Measurements from ENCODE around the gene CD151.

The CD151 gene

DNA sequence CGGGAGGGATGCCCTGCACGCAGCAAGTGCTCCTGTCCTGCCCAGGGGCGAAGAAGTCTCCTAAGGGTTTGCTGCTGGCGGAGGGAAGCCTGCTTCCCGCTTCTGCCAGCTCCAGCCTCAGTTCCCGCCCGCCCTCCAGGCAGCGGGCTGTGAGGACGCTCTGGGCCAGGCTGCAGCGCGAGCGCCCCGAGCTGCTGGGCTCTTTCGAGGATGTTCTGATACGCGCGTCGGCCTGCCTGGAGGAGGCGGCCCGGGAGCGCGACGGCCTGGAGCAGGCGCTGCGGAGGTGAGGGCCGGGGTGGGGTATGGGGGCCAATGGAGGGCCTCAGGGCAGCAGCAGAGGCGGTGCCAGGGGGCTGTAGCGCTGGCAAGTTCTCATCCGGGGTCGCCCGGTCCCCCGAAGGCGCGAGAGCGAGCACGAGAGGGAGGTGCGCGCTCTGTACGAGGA lies 2.9 kb upstream of the CD151 start:
- no peak for DNase-seq

DNA sequence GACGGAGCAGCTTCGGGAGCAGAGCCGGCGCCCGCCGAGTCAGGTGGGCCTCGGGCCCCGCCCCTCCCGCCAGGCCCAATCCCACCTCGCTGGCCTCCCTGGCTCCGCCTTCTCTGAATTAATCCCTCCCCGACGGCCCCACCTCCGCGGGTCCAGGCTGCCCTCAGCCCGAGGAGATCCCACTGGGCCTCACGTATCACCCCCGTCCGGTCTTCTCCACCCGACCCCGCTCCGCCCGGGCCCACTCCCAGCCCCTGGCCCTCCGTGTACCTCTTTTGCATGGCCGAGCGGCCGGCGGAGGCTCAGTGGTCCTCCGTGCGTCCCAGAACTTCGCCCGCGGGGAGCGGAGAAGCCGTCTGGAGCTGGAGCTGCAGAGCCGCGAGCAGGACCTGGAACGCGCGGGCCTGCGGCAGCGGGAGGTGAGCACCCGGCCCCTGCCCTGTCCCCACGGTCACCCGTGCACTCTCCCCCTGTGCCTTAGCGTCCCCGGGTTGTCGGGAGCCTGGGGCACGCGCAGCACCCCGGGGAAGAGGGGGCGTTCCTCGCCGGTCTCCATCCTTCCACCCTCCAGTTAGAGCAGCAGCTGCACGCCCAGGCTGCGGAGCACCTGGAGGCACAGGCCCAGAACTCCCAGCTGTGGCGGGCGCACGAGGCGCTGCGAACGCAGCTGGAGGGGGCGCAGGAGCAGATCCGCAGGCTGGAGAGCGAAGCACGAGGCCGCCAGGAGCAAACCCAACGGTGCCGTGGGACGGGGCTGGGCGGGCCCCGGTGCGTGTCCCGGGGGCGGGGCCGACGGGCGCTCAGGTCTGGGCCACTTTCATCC lies 2.2 kb upstream of the CD151 start:
- peak in 1 of 4 experiments; percentile 34 for DNase-seq

DNA sequence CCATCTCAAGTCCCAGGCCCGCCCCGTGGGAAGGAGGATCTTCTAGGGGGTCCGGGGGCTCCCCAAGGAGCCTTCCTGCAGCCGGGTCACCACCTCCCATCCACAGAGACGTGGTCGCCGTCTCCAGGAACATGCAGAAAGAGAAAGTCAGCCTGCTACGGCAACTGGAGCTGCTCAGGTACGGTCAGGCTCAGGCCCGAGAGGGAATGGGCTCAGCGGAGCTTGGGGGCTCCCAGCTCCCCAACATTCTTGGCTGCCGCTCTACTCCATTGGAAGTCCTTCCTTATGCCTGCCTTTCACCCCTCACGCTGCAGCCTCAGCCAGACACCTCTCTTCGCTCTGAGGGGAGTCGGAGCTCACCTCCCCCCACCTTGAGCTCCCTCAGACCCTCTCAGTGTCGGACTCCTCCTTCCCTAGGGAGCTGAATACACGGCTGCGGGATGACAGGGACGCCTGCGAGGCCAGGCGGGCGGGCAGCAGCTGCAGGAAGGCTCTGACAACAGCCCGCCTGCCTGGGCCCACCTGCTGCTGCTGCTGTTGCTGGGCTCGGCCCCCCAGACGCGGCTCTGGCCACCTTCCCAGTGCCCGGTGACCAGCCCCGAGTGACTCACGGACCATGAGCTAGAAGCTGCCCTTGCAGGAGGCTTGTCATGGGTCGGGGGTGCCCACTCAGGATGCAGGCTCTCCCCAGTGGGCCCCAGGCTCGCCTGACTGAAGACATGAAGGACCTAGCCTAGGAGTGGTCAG lies 1.5 kb upstream of the CD151 start:
- DNase-seq, result no peak

DNA sequence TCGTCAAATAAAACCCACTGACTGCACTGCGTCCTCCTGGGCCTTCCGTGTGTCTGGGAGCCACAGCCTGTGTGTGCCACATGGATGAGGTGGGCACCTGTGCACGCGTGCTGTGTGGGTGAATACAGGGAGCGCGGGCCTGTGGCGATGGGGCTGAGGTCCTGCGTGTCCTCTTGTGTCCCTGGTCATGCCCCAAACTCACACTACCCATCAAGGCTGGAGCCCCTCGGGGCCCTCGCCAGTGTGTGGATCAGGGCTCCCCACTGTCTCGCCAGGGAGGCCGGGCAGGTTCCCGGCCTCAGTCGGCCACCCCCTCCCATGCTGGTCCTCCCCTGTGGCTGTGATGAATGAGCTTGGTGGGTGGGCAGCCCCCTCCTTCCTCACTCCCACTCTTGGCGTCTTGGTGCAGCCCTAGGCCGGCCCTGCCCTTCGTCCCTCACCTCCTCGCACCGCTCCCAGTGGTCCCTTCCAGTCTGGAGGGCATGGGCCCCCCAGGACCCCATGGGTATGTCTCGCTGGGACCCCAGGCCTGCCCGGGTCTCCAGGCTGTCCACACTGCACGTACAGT lies 707 bp upstream of the CD151 start:
- DNase-seq, result no peak

DNA sequence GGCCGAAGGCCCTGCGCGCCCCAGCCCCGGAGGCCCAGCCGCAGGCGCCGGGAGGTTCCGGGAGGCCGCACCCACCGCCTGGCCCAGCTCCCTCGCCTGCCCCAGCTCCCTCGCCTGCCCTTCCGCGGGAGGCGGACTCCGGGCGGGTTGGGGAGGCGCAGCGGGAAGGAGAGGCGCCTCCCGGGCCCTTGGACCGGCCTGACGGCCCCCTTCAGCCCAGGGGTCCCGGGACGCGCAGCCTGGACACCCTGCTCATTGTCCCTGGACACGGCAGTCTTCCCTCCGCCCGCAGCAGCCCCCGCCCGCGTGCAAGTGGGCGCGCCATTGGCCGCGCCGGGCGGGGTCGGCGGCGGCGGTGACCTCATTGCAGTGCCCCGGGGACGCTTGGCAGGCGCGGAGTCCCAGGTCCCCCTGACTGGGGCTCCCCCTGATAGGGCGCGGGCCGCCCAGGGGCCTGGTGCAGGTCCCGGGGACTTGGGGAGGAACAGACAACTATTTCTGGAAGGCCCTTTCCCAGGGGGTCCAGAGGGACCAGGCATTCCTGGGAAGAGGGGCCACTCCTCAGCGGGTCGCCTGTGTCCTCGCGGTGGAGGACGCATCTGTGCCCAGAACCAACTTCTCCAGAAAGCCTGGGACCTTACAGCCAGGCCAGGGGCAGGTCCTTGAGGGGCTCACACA lies 501 bp downstream of the CD151 start:
- DNase-seq, result no peak

DNA sequence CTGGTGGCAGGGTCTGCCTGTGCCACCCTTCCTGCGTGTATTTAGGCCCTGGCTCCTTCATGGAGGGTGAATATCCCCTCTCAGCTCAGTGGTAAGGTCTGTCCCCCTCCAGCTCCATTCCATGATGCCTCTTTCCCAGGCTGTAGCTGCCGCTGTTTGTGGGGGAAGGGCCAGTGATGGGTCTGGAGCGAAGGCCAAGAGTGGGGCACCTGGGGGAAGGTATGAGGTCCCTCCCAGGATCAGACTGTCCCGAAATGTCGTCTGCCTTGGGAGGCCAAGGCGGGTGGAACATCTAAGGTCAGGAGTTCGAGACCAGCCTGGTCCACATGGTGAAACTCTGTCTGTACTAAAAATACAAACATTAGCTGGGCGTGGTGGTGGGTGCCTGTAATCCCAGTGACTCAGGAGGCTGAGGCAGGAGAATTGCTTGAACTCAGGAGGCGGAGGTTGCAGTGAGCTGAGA lies 1.1 kb downstream of the CD151 start:
- DNase-seq, result no peak

DNA sequence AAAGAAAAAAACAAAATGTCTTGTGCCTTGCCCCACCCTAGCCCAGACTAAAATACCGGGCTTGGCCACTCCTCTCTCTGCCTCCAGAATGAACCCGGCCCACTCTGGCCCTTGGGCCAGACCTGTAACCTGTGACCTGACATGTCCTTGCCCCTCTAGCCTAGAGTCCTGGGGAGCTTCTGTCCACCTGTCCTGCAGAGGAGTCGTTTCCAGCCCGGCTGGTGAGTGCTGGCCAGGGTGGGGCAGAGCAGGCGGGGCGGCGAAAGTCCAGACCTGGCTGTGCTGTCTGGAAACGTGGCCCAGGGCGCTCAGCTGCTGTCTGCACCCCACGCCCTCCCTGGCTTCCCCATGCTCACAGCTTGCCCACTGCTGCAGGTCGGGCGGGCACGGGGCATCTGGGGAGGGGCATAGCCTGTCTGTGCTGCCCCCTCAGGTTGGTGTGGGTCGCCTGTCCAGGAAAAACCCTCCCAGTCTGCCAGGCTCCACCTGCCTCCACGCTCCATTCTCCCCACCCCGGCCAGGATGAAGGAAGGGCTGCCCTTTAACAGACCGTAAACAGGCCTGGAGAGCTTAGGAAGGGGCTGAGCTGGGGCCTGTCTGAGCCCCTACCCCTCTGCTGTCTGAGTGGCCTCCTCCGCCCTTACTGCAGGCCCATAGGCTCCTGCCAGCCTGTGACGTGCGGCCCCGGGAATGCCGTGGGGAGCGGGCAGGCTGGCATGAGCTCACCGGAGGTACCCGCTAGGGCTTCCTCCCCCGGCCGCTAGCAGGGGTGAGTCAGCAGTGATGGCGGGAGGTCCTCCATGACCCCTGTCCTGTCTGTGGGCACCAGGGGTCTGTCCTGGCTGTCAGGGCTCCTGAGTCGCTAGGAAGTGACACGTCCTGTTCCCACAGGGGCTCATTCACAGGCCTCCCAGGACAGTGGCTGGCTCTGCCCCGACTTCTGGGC lies 1.9 kb downstream of the CD151 start:
- DNase-seq, result no peak

DNA sequence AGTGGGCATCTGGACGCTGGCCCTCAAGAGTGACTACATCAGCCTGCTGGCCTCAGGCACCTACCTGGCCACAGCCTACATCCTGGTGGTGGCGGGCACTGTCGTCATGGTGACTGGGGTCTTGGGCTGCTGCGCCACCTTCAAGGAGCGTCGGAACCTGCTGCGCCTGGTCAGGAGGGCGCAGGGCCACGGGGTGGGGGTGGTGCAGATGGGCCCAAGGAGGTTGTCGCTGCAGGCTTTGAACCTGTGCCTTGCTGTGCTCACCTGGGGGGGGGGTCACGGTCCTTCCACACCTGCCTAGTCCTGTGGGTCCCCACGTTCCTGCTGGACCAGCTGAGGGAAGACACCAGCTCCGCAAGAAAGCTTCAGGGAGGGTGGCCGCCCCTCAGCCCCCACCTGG lies 3.5 kb downstream of the CD151 start:
- no peak for DNase-seq

DNA sequence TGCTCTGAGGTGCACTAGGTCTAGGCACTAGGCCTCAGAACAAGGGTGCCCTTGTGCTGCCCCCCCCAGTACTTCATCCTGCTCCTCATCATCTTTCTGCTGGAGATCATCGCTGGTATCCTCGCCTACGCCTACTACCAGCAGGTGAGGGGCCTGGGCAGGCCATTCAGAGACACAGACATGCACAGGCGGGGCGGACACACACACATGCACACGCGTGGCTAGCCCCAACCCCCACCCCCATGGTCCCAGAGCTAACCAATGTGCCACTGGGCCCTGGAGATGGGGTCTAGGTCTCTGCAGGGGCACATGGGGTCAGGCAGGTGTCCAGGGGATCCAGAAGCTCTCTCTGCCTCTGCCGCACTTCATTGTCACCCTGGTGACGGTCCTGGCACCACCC lies 3.9 kb downstream of the CD151 start:
- DNase-seq, result no peak

DNA sequence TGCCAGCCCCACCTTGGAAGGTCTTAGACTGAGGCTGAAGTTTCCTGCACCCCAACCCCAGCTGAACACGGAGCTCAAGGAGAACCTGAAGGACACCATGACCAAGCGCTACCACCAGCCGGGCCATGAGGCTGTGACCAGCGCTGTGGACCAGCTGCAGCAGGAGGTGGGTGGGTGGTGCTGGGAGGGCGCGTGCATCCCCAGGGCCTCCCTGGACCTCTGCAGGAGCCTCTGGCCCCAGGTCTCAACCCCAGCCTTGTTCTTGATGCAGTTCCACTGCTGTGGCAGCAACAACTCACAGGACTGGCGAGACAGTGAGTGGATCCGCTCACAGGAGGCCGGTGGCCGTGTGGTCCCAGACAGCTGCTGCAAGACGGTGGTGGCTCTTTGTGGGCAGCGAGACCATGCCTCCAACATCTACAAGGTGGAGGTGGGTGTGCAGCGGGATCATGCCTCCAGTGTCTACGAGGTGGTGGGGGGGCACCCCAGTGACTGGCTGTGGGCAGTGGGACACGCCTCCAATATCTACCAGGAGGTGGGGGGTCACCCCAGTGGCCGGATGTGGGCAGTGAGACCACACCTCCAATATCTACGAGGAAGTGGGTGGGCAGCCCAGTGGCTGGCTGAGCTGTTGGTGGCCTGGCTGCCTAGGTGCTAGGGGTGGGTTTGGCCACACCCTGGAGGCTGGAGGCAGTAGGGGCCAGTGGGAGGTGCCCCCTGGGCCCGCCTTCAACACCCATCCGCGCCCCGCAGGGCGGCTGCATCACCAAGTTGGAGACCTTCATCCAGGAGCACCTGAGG lies 4.6 kb downstream of the CD151 start:
- no peak for DNase-seq

DNA sequence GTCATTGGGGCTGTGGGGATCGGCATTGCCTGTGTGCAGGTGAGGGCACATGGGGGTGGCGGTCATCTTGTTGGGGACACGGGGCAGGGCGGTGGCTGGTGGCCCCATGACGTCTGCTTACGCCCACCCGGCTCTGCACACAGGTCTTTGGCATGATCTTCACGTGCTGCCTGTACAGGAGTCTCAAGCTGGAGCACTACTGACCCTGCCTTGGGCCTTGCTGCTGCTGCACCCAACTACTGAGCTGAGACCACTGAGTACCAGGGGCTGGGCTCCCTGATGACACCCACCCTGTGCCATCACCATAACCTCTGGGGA lies 5.2 kb downstream of the CD151 start:
- DNase-seq, result no peak

DNA sequence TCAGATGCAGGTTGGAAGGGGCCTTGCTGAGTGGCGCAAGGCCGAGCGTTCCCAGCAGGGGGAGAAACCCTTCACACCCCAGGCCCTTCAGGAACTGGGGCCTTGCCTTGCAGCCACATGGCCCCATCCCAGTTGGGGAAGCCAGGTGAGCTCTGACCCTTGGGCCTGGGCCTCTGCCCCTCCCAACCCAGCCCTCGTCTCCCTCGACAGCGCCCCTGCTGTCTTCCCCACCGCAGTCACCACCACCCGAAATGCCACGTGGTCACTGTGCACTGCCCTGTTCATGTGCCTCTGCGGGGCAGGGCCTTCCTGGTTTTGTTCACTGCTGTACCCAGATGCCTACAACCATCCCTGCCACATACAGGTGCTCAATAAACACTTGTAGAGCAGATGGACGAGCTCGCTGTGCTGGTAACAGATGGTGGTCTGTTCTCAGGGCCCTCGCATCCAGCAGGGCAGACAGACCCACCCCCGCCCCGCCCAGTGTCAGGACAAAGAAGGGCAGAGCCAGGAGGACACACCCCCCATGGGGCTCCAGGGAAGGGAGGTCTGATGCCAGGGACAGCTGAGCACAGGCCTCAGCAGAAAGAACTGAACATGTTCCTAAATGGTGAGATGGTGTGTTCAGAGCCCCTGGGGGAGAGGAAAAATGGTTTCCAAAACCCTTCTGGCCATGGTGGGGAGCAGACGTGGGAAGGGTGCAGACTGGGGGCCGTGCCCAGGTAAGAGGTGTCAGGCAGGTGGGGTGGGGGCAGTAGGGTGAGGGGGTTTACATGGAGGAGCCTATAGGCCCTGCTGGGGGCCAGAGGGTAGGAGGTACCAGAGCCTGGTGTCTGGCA lies 5.9 kb downstream of the CD151 start:
- DNase-seq, result no peak

DNA sequence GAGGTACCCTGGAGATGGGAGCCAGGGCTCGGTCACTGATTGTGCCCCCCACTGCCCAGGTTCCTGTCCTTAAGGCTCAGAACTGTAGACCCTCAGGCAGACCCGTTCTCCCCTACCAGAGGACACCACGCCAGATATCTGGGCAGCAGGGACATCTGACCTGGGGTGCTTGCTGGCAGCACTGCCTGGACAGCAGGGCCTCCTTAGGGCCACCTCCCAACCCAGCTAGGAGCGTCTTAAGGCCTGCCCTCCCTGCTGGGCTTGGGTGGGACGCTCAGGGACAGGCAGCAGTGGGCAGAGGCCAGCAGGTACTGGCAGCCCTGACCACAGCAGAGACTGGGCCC lies 6.5 kb downstream of the CD151 start:
- DNase-seq, result no peak

DNA sequence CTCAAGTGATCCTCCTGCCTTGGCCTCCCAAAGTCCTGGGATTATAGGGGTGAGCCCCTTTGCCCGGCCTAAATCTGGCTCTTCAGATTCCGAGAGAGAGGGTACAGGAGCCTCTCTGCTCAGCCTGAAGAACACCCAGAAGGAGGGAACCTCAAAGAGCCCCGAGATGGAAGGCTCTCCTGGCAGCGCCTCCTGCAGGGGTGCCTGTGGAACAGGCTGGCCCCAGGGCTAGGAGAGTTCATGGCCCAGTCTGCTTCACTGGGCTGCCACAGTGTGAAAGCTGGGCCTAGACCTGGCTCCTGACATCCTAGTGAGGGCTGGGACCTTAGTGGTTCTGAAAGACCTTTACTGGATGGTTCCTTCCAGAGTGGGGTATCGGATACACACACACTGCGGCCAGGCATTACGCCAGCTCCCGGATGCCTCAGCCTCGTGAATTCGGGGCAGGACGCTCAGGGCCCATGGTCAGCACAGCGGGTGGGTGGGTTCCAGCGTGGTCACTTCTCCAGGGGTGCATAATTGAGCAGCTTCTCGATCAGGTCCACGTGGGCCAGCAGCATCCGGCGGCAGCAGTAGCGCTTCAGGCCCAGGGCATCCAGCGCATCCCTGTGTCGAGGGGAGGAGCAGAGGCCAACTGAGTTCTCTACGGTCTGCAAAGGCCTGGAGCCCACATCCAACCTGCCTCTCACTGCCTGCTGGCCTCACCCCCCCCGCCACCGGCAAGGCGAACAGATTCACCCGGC lies 7.3 kb downstream of the CD151 start:
- no peak for DNase-seq

DNA sequence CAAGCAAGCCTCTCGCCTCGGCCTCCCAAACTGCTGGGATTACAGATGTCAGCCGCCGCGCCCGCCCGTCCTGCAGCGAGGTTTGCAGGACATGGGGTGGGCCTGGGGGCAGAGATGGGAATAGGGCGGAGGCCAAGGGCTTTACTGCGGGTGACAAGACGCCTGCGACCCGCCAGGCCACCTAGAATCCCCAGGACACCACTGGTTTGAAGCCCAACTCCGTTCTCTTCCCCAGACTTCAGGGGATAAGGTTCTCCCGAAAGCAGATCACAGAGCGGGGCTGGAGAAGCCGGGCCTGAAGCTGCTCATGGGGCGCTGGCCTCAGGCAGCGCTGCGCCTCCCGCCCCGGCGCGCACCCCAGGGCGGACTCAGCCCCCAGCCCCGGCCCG lies 9.2 kb downstream of the CD151 start:
- DNase-seq, result no peak

DNA sequence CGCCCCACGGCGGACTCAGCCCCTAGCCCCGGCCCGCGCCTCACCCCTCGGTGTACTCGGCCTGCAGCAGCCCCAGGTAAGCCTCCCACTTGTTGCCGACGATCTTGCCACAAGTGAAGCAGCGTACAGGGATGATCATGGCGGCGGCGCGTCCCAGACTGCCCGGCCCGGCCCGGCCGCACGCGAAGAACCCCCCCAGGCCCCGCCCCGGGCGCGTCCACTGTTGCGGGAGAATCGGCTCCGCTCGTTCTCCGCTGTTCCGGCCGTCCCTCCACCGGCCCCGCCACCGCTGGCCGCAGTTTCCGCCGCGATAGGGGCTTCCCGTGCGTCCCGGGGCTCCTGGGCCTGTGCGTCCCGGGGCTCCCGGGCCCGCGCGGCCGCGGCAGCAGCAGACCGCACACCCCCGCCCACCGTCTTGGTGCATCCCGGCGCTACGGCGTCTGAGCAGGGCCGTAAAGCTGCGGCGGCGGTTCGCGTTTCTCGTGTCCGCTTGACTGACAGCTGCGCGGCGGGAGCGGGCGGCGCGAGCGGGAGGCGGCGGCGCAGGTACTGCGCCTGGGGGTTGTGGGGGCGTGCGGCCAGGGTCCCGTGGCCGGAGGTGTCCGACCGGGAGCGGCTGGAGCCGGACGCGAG lies 9.7 kb downstream of the CD151 start, which contains the start of the genes POLR2L and TSPAN4:
POLR2L (minus strand) TSS at position 160 of the 633 bp plus-strand sequence; CDS start at position 139, 21 bp downstream.
TSPAN4 (plus strand) TSS at position 483 of the 633 bp plus-strand sequence. CDS start 7,453 bp downstream, outside the sequence.
- peak; percentile 80 to 87 (median 84) for DNase-seq

DNA sequence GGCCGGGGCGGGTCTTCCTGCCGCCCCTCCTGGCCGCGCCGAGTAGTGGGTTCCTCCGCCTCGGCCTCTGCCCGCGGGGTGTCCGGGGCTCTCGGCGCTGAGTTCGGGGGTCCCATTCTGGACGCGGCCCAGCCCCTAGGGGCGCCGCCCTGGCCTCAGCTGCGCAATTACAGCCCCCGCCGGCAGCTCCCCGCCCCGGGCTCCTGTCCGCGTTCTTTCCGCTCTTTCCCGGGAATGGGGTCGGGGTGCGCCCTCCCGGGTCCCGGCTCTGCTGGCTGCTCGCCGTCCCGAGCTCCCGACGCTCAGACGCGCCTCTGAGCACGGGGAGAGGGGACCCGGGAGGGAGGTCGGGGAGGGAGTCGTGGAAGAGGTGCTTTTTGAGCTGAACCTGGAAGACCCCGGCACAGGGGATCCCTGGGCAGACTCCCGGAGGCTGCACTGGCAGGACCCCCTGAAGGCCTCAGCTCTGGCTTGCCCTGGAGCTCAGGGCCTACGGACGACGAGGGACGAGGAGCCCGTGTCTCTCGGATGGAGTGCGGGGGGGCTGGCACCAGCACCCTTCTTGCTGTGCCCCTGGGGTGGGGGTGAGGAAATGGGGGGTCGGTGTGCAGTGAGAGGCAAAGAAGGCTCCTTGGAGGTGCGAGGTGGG lies 10.5 kb downstream of the CD151 start:
- no peak for DNase-seq

Measured in activated naive CD4-positive, alpha-beta T cell (primary cell).